ENCODE measurements around the gene CES4A. TPM values are rescaled to one million over a fixed set of nuclear protein-coding genes. Genes with fewer than 3 reads are reported as not detected.

CES4A gene
- total RNA-seq, 4 donors from 2014 or later: 18.6 to 24.7 (median 21.2) TPM

DNA sequence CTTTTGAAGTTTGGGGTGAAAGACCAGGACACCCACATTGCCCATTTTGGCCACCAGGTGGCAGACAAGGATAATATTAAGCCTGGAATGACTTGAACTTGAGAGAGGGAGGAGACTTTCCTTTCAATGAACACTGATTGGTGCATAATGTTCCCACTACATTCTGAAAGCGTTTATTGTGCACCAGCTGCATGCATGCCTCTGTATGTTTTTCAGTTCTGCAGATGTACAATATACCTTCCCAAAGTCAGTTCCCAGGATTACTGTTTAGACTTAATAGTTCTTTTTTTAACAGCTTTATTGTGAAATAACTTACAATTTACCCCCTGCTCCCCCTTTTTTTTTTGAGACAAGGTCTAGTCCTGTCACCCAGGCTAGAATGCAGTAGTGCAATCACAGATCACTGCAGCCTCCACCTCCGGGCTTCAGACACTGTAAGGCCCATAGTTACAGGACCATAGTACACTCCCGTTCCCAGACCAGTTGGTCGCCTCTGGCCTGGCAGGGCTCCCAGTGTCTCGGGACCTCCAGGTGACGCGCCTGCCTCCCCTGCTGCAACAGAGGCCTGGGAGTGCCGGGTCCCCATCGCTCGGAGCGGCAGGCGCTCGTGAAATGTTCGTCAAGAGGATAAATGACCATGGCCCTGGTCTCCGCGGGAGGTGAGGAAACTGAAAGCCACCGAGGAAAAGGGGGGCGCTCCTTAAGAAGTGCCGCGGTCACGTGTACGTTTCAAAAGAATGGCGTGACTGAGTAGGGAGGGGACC is 40.9 kb upstream of the CES4A start:
- WGBS, 2 donors: 1 to 4% methylated on average over 23 of the region's 23 CpGs
- Histone ChIP-seq H3K36me3 (peaks cover 0 to 16% (median 0%) of the 10 kb centered on the region in 3 donors), H3K4me3 (peak overlapping the region; percentile 36 to 57 (median 51)), H3K9me3 (peaks cover 0 to 6% (median 0%) of the 10 kb centered on the region in 4 donors), H3K4me1 (peaks cover 0 to 20% (median 11%) of the 10 kb centered on the region in 4 donors), H3K27ac (peak overlapping the region in 1 of 4 donors; percentile 60), H3K27me3 (peaks cover 0 to 16% of the 10 kb centered on the region in 2 donors)
- TF ChIP-seq, protein P1, sequence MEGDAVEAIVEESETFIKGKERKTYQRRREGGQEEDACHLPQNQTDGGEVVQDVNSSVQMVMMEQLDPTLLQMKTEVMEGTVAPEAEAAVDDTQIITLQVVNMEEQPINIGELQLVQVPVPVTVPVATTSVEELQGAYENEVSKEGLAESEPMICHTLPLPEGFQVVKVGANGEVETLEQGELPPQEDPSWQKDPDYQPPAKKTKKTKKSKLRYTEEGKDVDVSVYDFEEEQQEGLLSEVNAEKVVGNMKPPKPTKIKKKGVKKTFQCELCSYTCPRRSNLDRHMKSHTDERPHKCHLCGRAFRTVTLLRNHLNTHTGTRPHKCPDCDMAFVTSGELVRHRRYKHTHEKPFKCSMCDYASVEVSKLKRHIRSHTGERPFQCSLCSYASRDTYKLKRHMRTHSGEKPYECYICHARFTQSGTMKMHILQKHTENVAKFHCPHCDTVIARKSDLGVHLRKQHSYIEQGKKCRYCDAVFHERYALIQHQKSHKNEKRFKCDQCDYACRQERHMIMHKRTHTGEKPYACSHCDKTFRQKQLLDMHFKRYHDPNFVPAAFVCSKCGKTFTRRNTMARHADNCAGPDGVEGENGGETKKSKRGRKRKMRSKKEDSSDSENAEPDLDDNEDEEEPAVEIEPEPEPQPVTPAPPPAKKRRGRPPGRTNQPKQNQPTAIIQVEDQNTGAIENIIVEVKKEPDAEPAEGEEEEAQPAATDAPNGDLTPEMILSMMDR (IDR thresholded peaks at IDR 0.05): peak; percentile 84 to 91 (median 89)
- TF ChIP-seq POLR2A (IDR thresholded peaks at IDR 0.05): no peak
- no peak for TF ChIP-seq EP300 (IDR thresholded peaks at IDR 0.05)
- DNase-seq (ENCODE audit: low spot score in 2 of 2): peak; percentile 85 to 98

DNA sequence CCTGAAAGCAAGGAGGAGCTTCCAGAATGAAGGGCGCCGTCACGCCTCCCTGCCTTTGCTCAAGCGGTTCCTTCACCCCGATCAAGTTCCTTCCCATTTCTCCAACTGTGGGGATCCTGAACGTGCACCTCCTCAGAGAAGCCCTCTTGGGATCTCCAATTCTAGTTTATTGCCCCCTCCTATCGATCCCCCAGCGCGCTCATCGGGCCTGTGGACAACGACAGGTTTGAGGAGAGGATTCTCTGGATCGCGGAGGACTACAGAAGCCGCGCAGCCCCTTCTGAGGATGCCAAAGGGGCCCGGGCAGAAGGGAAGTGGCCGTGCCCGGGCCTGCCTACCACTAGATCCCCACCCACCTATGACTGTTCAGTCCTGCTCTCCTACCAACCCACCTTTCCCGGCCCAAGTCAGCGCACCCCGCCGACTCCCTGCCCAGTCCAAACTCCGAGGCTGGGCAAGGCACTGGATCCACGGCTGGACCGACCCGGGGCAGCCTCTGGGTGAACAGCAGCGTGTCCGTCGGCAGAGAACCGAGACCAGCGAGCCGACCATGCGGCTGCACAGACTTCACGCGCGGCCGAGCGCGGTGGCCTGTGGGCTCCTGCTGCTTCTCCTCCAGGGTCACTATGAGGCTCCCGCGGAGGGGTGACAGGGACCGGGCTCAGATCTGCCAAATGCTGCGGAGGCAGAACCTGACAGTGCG is 40.1 kb upstream of the CES4A start:
- DNase-seq (ENCODE audit: low spot score in 2 of 2): no peak
- peaks cover 0 to 6% (median 0%) of the 10 kb centered on the region in 4 donors for H3K9me3 ChIP-seq
- 2% methylated on average over 31 to 36 of the region's 44 CpGs for WGBS, 2 donors
- H3K27ac ChIP-seq: no peak overlapping the region
- H3K4me1 ChIP-seq: peaks cover 0 to 20% (median 11%) of the 10 kb centered on the region in 4 donors
- TF ChIP-seq, protein P1 (IDR thresholded peaks at IDR 0.05): no peak
- TF ChIP-seq EP300 (IDR thresholded peaks at IDR 0.05): no peak
- TF ChIP-seq POLR2A (IDR thresholded peaks at IDR 0.05): no peak
- H3K36me3 ChIP-seq: peaks cover 0 to 8% (median 0%) of the 10 kb centered on the region in 3 donors
- H3K4me3 ChIP-seq: peak overlapping the region; percentile 36 to 57 (median 51)
- peaks cover 0 to 16% of the 10 kb centered on the region in 2 donors for H3K27me3 ChIP-seq

DNA sequence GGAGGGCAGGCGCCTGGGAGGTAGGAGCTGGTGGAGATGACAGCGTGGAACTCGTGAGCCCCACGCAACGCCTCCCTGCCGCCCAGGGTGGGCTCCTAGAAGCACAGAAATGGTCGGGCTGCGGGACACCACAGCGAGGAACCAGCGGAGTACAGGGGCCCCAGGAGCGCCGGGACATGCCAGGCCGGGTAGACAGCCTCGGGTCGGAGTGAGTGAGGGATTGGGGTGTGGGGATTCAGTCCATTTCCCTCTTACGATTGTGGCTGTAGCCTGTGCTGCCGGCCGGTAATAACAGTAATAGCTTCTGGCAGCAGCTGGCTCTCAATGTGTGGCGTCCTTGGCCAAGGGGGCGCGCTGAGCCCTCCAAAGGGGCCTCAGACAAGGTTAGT is 39.6 kb upstream of the CES4A start:
- Histone ChIP-seq H3K4me3 (peak overlapping the region; percentile 36 to 57 (median 51)), H3K4me1 (peaks cover 0 to 20% (median 11%) of the 10 kb centered on the region in 4 donors), H3K36me3 (peaks cover 0 to 2% (median 0%) of the 10 kb centered on the region in 3 donors), H3K27ac (no peak overlapping the region), H3K9me3 (peaks cover 0 to 6% (median 0%) of the 10 kb centered on the region in 4 donors), H3K27me3 (peaks cover 0 to 16% of the 10 kb centered on the region in 2 donors)
- no peak for DNase-seq (ENCODE audit: low spot score in 2 of 2)
- TF ChIP-seq EP300 (IDR thresholded peaks at IDR 0.05) (no peak), POLR2A (IDR thresholded peaks at IDR 0.05) (no peak)
- TF ChIP-seq, protein P1 (IDR thresholded peaks at IDR 0.05): no peak
- 8 to 9% methylated on average over 21 of the region's 21 CpGs for WGBS, 2 donors

DNA sequence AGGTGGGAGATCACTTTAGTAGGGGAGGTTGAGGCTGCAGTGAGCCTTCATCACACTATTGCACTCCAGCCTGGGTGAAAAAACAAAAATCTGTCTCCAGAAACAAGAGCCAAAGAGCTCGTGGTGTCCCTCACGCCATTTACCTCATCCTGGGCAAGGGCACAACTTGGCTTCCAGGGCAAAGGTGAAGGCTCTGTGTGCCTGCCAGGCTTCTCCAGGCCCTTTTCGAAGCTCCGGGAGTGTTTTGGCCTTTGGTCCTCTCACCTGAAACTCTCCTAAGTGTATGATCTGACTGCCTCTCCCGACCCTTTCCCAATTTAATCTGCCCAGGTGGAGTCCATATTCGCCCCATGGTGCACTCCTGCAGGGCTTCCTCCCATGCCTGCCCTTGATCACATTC is 38.9 kb upstream of the CES4A start:
- no peak for DNase-seq (ENCODE audit: low spot score in 2 of 2)
- H3K27me3 ChIP-seq: peaks cover 0 to 16% of the 10 kb centered on the region in 2 donors

More for the DNA sequence above, 38.9 kb upstream of the CES4A start:
- Histone ChIP-seq H3K36me3 (no peaks in the 10 kb centered on the region), H3K9me3 (peaks cover 0 to 6% (median 0%) of the 10 kb centered on the region in 4 donors), H3K4me3 (no peak overlapping the region), H3K4me1 (peaks cover 0 to 20% (median 11%) of the 10 kb centered on the region in 4 donors), H3K27ac (no peak overlapping the region)
- WGBS, 2 donors: 68 to 75% methylated on average over 6 of the region's 6 CpGs
- TF ChIP-seq, protein P1 (IDR thresholded peaks at IDR 0.05): no peak
- TF ChIP-seq EP300 (IDR thresholded peaks at IDR 0.05): no peak
- no peak for TF ChIP-seq POLR2A (IDR thresholded peaks at IDR 0.05)

Measured in tibial nerve (tissue), 4 donors.